Nephron progenitor cell (in vitro differentiated cells): ENCODE results near the gene GAGE12G.
"Not testable (repeated sequence)": the region's sequence is repeated elsewhere in the genome, so short reads cannot be mapped to it uniquely, and the experiment has no call there.

Source experiments
- DNase-seq: peaks from one replicate; pipeline ENCODE4 v3.0.0; 2021
- H3K27ac Mint-ChIP-seq: 2 replicates; pipeline ENCODE4 v1.8.0; 2021; ENCODE audit warnings: mild to moderate bottlenecking, moderate library complexity, mixed read lengths
- H3K27me3 Mint-ChIP-seq: 2 replicates; pipeline ENCODE4 v1.8.0; 2021; ENCODE audit warnings: mild to moderate bottlenecking, low read depth, mixed read lengths; ENCODE audit not compliant: poor library complexity
- H3K36me3 Mint-ChIP-seq: 2 replicates; pipeline ENCODE4 v1.8.0; 2021; ENCODE audit warnings: low read depth, mixed read lengths
- H3K4me1 Mint-ChIP-seq: 2 replicates; pipeline ENCODE4 v1.8.0; 2021; ENCODE audit warnings: mixed read lengths
- H3K4me3 Mint-ChIP-seq: 2 replicates; pipeline ENCODE4 v1.8.0; 2021; ENCODE audit warnings: mild to moderate bottlenecking, moderate library complexity, mixed read lengths
- H3K9me3 Mint-ChIP-seq: 2 replicates; pipeline ENCODE4 v1.8.0; 2021; ENCODE audit warnings: mild to moderate bottlenecking, moderate library complexity, mixed read lengths

Gene GAGE12G

GRCh38 chrX:49570100-49570499 lies at the start of gene GAGE12G:
Gene GAGE12G, plus strand, starts transcription at chrX:49570400. Its CDS starts 1,155 bp downstream, at chrX:49571555.
- not testable (repeated sequence) for H3K36me3 Mint-ChIP-seq, H3K9me3 Mint-ChIP-seq, H3K27ac Mint-ChIP-seq, H3K27me3 Mint-ChIP-seq, DNase-seq, H3K4me3 Mint-ChIP-seq, H3K4me1 Mint-ChIP-seq

GRCh38 chrX:49531877-49532276 lies 38.3 kb upstream of the GAGE12G start, which contains the start of gene GAGE12C:
Gene GAGE12C, plus strand, starts transcription at chrX:49532177. Its CDS starts 1,155 bp downstream, at chrX:49533332.
- DNase-seq, H3K4me1 Mint-ChIP-seq, H3K27me3 Mint-ChIP-seq, H3K4me3 Mint-ChIP-seq, H3K27ac Mint-ChIP-seq, H3K36me3 Mint-ChIP-seq, H3K9me3 Mint-ChIP-seq: not testable (repeated sequence)

GRCh38 chrX:49541433-49541832 lies 28.8 kb upstream of the GAGE12G start, which contains the start of gene GAGE12D:
Gene GAGE12D, plus strand, starts transcription at chrX:49541733. Its CDS starts 1,155 bp downstream, at chrX:49542888.
- H3K27me3 Mint-ChIP-seq, H3K4me1 Mint-ChIP-seq, DNase-seq, H3K36me3 Mint-ChIP-seq, H3K27ac Mint-ChIP-seq, H3K9me3 Mint-ChIP-seq, H3K4me3 Mint-ChIP-seq: not testable (repeated sequence)

GRCh38 chrX:49550989-49551388 lies 19.2 kb upstream of the GAGE12G start, which contains the start of gene GAGE12E:
Gene GAGE12E, plus strand, starts transcription at chrX:49551289. Its CDS starts 1,155 bp downstream, at chrX:49552444.
- not testable (repeated sequence) for H3K9me3 Mint-ChIP-seq, H3K27ac Mint-ChIP-seq

GRCh38 chrX:49560542-49560941 lies 9.7 kb upstream of the GAGE12G start, which contains the start of gene GAGE12F:
Gene GAGE12F, plus strand, starts transcription at chrX:49560842. Its CDS starts 1,155 bp downstream, at chrX:49561997.
- DNase-seq, H3K4me3 Mint-ChIP-seq, H3K27me3 Mint-ChIP-seq, H3K27ac Mint-ChIP-seq, H3K9me3 Mint-ChIP-seq, H3K4me1 Mint-ChIP-seq, H3K36me3 Mint-ChIP-seq: not testable (repeated sequence)

More at GRCh38 chrX:49550989-49551388, 19.2 kb upstream of the GAGE12G start, which contains the start of gene GAGE12E:
- not testable (repeated sequence) for H3K36me3 Mint-ChIP-seq, H3K4me1 Mint-ChIP-seq, H3K4me3 Mint-ChIP-seq, H3K27me3 Mint-ChIP-seq, DNase-seq

- not testable (repeated sequence) for DNase-seq, H3K4me3 Mint-ChIP-seq, H3K27ac Mint-ChIP-seq, H3K9me3 Mint-ChIP-seq, H3K36me3 Mint-ChIP-seq, H3K27me3 Mint-ChIP-seq, H3K4me1 Mint-ChIP-seq
Observed at GRCh38 chrX:49568728-49569127, 1.5 kb upstream of the GAGE12G start.

- not testable (repeated sequence) for H3K36me3 Mint-ChIP-seq, DNase-seq, H3K27ac Mint-ChIP-seq, H3K9me3 Mint-ChIP-seq, H3K27me3 Mint-ChIP-seq, H3K4me1 Mint-ChIP-seq, H3K4me3 Mint-ChIP-seq
Observed at GRCh38 chrX:49569152-49569551, 1.0 kb upstream of the GAGE12G start.

- H3K36me3 Mint-ChIP-seq, H3K9me3 Mint-ChIP-seq, H3K4me3 Mint-ChIP-seq, DNase-seq, H3K27me3 Mint-ChIP-seq, H3K4me1 Mint-ChIP-seq, H3K27ac Mint-ChIP-seq: not testable (repeated sequence)
Observed at GRCh38 chrX:49579649-49580048, 9.4 kb downstream of the GAGE12G start, which contains the start of gene GAGE12H. Gene GAGE12H, plus strand, starts transcription at chrX:49579949. Its CDS starts 1,155 bp downstream, at chrX:49581104.

- not testable (repeated sequence) for H3K9me3 Mint-ChIP-seq, H3K4me3 Mint-ChIP-seq, H3K36me3 Mint-ChIP-seq, DNase-seq, H3K27me3 Mint-ChIP-seq, H3K27ac Mint-ChIP-seq, H3K4me1 Mint-ChIP-seq
Observed at GRCh38 chrX:49589196-49589595, 19.0 kb downstream of the GAGE12G start, which contains the start of gene GAGE2A. Gene GAGE2A, plus strand, starts transcription at chrX:49589496. Its CDS starts 1,155 bp downstream, at chrX:49590651.

GRCh38 chrX:49589769-49590478 lies 19.7 kb downstream of the GAGE12G start:
- H3K36me3 Mint-ChIP-seq, H3K4me3 Mint-ChIP-seq, H3K9me3 Mint-ChIP-seq: not testable (repeated sequence)

GRCh38 chrX:49590488-49590887 lies 20.3 kb downstream of the GAGE12G start:
- H3K4me1 Mint-ChIP-seq, H3K4me3 Mint-ChIP-seq, DNase-seq, H3K27ac Mint-ChIP-seq, H3K9me3 Mint-ChIP-seq, H3K27me3 Mint-ChIP-seq, H3K36me3 Mint-ChIP-seq: not testable (repeated sequence)

More at GRCh38 chrX:49589769-49590478, 19.7 kb downstream of the GAGE12G start:
- H3K27me3 Mint-ChIP-seq, H3K27ac Mint-ChIP-seq, H3K4me1 Mint-ChIP-seq: not testable (repeated sequence)
- DNase-seq = peak; percentile 5

GRCh38 chrX:49598720-49599119 lies 28.5 kb downstream of the GAGE12G start, which contains the start of gene GAGE1:
Gene GAGE1, plus strand, starts transcription at chrX:49599020. Its CDS starts 1,155 bp downstream, at chrX:49600175.
- not testable (repeated sequence) for DNase-seq, H3K4me1 Mint-ChIP-seq, H3K4me3 Mint-ChIP-seq, H3K36me3 Mint-ChIP-seq, H3K27ac Mint-ChIP-seq, H3K27me3 Mint-ChIP-seq, H3K9me3 Mint-ChIP-seq
